Measurements from ENCODE around the gene MIDN.

DNA sequence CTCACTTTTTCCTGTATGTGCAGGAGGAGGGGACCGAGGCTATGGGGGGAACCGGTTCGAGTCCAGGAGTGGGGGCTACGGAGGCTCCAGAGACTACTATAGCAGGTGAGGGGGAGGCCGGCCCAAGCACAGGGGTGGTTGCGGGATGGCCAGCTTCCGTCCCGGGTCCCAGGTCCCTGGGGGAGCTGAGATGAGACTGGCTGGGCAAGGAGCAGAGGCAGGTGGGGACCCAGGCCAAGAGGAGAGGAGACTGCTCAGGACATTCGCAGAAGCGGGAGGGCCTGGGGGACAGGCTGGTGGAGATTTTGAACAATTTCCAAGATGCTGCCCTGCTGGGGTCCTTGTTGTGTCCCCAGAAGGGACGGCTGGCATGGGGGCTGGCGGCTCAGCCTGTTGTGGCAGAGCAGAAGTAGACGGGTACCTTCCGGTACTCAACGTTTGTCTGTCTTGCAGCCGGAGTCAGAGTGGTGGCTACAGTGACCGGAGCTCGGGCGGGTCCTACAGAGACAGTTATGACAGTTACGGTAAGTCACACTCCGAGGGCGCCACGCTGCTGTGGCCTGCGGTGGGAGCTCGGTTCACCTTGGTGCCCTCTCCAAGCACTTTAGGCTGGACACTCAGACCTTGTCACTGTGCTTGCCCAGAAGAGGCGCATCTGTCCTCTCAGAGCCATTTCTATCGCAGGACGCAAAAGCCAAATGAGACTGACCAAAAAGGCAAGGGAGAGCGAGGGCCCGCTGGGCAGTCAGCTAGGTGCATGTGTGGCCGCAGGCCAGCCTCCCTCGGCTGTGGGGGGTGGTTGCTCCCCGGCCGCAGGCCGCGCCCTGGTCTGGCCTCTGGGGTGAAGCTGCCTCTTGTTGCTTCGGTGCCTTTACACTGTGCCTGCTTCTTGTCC is 23.4 kb downstream of the MIDN start:
- TF ChIP-seq, protein P1, sequence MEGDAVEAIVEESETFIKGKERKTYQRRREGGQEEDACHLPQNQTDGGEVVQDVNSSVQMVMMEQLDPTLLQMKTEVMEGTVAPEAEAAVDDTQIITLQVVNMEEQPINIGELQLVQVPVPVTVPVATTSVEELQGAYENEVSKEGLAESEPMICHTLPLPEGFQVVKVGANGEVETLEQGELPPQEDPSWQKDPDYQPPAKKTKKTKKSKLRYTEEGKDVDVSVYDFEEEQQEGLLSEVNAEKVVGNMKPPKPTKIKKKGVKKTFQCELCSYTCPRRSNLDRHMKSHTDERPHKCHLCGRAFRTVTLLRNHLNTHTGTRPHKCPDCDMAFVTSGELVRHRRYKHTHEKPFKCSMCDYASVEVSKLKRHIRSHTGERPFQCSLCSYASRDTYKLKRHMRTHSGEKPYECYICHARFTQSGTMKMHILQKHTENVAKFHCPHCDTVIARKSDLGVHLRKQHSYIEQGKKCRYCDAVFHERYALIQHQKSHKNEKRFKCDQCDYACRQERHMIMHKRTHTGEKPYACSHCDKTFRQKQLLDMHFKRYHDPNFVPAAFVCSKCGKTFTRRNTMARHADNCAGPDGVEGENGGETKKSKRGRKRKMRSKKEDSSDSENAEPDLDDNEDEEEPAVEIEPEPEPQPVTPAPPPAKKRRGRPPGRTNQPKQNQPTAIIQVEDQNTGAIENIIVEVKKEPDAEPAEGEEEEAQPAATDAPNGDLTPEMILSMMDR (IDR thresholded peaks at IDR 0.05; ENCODE audit: poor library complexity) = no peak
- TF ChIP-seq EZH2 (IDR thresholded peaks at IDR 0.05; ENCODE audit: borderline replicate concordance) = no peak

Data from hepatocyte (in vitro differentiated cells).